K562 (cell line): ENCODE measurements around the gene SCMH1. TPM values are rescaled to one million over a fixed set of nuclear protein-coding genes. Genes with fewer than 3 reads are reported as not detected.

Experiments
- ATAC-seq: fragments of 200-7000 bp; cut with Tn5 transposase; 3 replicates; pipeline ENCODE4 v1.9.1; 2020; ENCODE audit warnings: moderate library complexity
- BruUV-seq: library from RNA; stranded (reverse); fragments of 400-500 nt; replicated peaks from 2 replicates; lab custom pipeline; 2021; lab: Mats Ljungman, UMichigan
- CTCF ChIA-PET: fragments of 300-600 bp; formaldehyde crosslinking; extraction: SDS; loops from one replicate; lab custom pipeline; 2021; ENCODE audit warnings: low intra/inter-chr PET ratio; lab: Yijun Ruan, JAX
- POLR2A ChIA-PET: fragments of 300-600, 350-650 bp; sonication (Branson Sonifier 250); formaldehyde crosslinking; extraction: SDS; loops from one replicate; lab custom pipeline; 2021; ENCODE audit warnings: antibody characterized with exemption, inconsistent platforms; lab: Yijun Ruan, JAX
- DNase-seq, 4 experiments: peaks; one replicate each; pipeline versions ENCODE4 v3.0.0 to v3.0.0-alpha.2; 2011 to 2018; ENCODE audit warnings: low spot score in 3 of 4, mixed read lengths in 3 of 4; ENCODE audit errors: extremely low read depth in 1 of 4
- FAIRE-seq: peaks from 2 replicates; lab custom pipeline; 2011; peaks lifted over from hg19 to GRCh38; lab: Jason Lieb, UNC
- H2AFZ ChIP-seq: 2 replicates; pipeline ENCODE4 v1.6.0; 2011; ENCODE audit warnings: low read depth, low read length, control low read depth, inconsistent platforms
- H3K27ac ChIP-seq: fragments of 200-600 bp; 3 replicates; pipeline ENCODE4 v1.8.0; 2011; ENCODE audit warnings: low read depth, mild to moderate bottlenecking, control low read depth, inconsistent platforms, low read length, moderate library complexity, mixed read lengths; ENCODE audit errors: extremely low read depth
- H3K27me3 ChIP-seq, 2 experiments: fragments of 300-600 bp in 1 of 2; 2 replicates in 1 of 2; 3 replicates in 1 of 2; pipeline versions ENCODE4 v1.6.0 to v1.8.0; 2011; ENCODE audit warnings: inconsistent platforms in 2 of 2, low read length in 2 of 2, mild to moderate bottlenecking in 1 of 2, mixed read lengths in 1 of 2, moderate library complexity in 1 of 2; ENCODE audit not compliant: control insufficient read depth in 2 of 2, insufficient read depth in 2 of 2
- H3K36me3 ChIP-seq: fragments of 300-600 bp; 3 replicates; pipeline ENCODE4 v1.8.0; 2011; ENCODE audit warnings: mild to moderate bottlenecking, low read length, inconsistent platforms; ENCODE audit not compliant: control insufficient read depth, insufficient read depth
- H3K4me1 ChIP-seq, 2 experiments: fragments of 200-600 bp in 1 of 2; replicated peaks in 1 of 2; 2 replicates in 1 of 2; 3 replicates in 1 of 2; pipeline versions ENCODE4 v1.5.1 to v1.8.0; 2011; ENCODE audit warnings: inconsistent platforms in 2 of 2, low read length in 2 of 2, mild to moderate bottlenecking in 1 of 2, mixed read lengths in 1 of 2, moderate library complexity in 1 of 2; ENCODE audit not compliant: control insufficient read depth in 2 of 2, insufficient read depth in 2 of 2
- H3K4me2 ChIP-seq: 2 replicates; pipeline ENCODE4 v1.6.1; 2011; ENCODE audit warnings: low read length, control low read depth, inconsistent platforms, mixed read lengths; ENCODE audit not compliant: insufficient read depth
- H3K4me3 ChIP-seq: fragments of 200-600 bp; sonication (generic), shearing (Covaris generic); 2 replicates; pipeline ENCODE4 v1.5.1; 2016; ENCODE audit warnings: control low read depth, inconsistent platforms
- H3K79me2 ChIP-seq: fragments of 200-600 bp; 3 replicates; pipeline ENCODE4 v1.8.0; 2011; ENCODE audit warnings: low read length, inconsistent platforms; ENCODE audit not compliant: control insufficient read depth, insufficient read depth
- H3K9ac ChIP-seq, 2 experiments: 2 replicates each; pipeline versions ENCODE4 v1.6.0 to v1.6.1; 2011; ENCODE audit warnings: low read depth in 2 of 2, low read length in 2 of 2, control low read depth in 1 of 2, inconsistent platforms in 1 of 2, mild to moderate bottlenecking in 1 of 2, mixed read lengths in 1 of 2; ENCODE audit not compliant: insufficient read depth in 1 of 2
- H3K9me1 ChIP-seq: one replicate; pipeline ENCODE4 v1.6.0; 2011; ENCODE audit warnings: inconsistent platforms, mild to moderate bottlenecking, low read length, moderate library complexity; ENCODE audit not compliant: control insufficient read depth, insufficient read depth
- H3K9me3 ChIP-seq: replicated peaks from 2 replicates; pipeline ENCODE4 v1.5.1; 2011; ENCODE audit warnings: low read depth, low read length, inconsistent platforms; ENCODE audit not compliant: control insufficient read depth, insufficient read depth
- H4K20me1 ChIP-seq: replicated peaks from 2 replicates; pipeline ENCODE4 v1.6.1; 2011; ENCODE audit warnings: low read length, inconsistent platforms, mixed read lengths; ENCODE audit not compliant: control insufficient read depth, insufficient read depth
- DPF2 ChIP-seq: fragments of 450-650 bp; IDR thresholded peaks from 2 replicates; pipeline ENCODE4 v1.6.1; 2016
- ESRRA ChIP-seq: fragments of 450-650 bp; IDR thresholded peaks from 2 replicates; pipeline ENCODE4 v1.6.1; 2014; ENCODE audit warnings: low read depth, mild to moderate bottlenecking, moderate library complexity, borderline replicate concordance
- HIVEP1 ChIP-seq: fragments of 250-450 bp; sonication (Bioruptor Pico); IDR thresholded peaks from 2 replicates; pipeline ENCODE4 v1.4.0; 2020; ENCODE audit warnings: mild to moderate bottlenecking
- KAT2B ChIP-seq: IDR thresholded peaks from one replicate; pipeline ENCODE4 v1.6.1; 2012; ENCODE audit warnings: low read depth, mild to moderate bottlenecking, control low read depth, inconsistent platforms, low read length, moderate library complexity
- ZZZ3 ChIP-seq: fragments of 450-650 bp; IDR thresholded peaks from 2 replicates; pipeline ENCODE4 v1.6.1; 2016; ENCODE audit warnings: antibody characterized with exemption, mild to moderate bottlenecking, moderate library complexity
- WGBS: fragments of 100-300 bp; shearing (Covaris generic); methylation state at CpG from one replicate; pipeline ENCODE4 v1.1.6; 2016; ENCODE audit warnings: low coverage, mixed read lengths; ENCODE audit not compliant: insufficient coverage; ENCODE audit errors: missing lambda C conversion rate; 5-methylcytosine and 5-hydroxymethylcytosine counted together
- in situ Hi-C: fragments of 300-500 bp; cut with MboI; formaldehyde crosslinking; loops from 4 replicates; pipeline ENCODE4 v1.15.0; 2018; ENCODE audit warnings: inconsistent platforms, mixed read lengths
- intact Hi-C: fragments of 100-400 bp; cut with micrococcal nuclease; formaldehyde crosslinking; loops from 2 replicates; pipeline ENCODE4 v1.14.2; 2022
- polyA plus RNA-seq, 8 experiments: library from polyadenylated mRNA; depleted of rRNA in 4 of 8; stranded (reverse) in 5 of 8; unstranded in 3 of 8; fragments of >200 nt; fragmentation: Nextera tagmentation in 2 of 8; fragmentation: Illumina TruSeq in 1 of 8; extraction: Ambion mirVana in 2 of 8; extraction: Trizol in 1 of 8; gene quantifications; 2 replicates each; pipeline versions ENCODE4 v1.2.1 to v1.2.3, GENCODE V29; 2011 to 2014; ENCODE audit warnings: inconsistent platforms in 1 of 8, missing spikeins in 1 of 8
- total RNA-seq, 7 experiments: library from RNA; depleted of rRNA in 6 of 7; stranded (reverse); fragments of >200 nt in 6 of 7; fragmentation: Illumina TruSeq in 2 of 7; extraction: Trizol in 2 of 7; gene quantifications; 2 replicates each; pipeline versions ENCODE4 v1.2.1 to v1.2.3, GENCODE V29; 2011 to 2021; ENCODE audit warnings: low replicate concordance in 1 of 7
- TF ChIP-seq, protein P1 (sequence below): IDR thresholded peaks from 2 replicates; pipeline ENCODE4 v1.6.1; 2011; ENCODE audit warnings: borderline replicate concordance, low read depth, mild to moderate bottlenecking, moderate library complexity, low read length; ENCODE audit not compliant: insufficient read depth, poor library complexity, severe bottlenecking
- TF ChIP-seq, protein P2 (sequence below): sonication (generic); formaldehyde crosslinking; IDR thresholded peaks from 2 replicates; pipeline ENCODE4 v1.8.0; 2022; ENCODE audit warnings: mild to moderate bottlenecking, missing genetic modification reagents

SCMH1 gene
- total and polyA plus RNA-seq, 9 of the 15 experiments (the other 6 are each of a cell fraction or from before 2014, with no cell fraction given) = 8.5 to 37.0 (median 26.8) TPM

DNA sequence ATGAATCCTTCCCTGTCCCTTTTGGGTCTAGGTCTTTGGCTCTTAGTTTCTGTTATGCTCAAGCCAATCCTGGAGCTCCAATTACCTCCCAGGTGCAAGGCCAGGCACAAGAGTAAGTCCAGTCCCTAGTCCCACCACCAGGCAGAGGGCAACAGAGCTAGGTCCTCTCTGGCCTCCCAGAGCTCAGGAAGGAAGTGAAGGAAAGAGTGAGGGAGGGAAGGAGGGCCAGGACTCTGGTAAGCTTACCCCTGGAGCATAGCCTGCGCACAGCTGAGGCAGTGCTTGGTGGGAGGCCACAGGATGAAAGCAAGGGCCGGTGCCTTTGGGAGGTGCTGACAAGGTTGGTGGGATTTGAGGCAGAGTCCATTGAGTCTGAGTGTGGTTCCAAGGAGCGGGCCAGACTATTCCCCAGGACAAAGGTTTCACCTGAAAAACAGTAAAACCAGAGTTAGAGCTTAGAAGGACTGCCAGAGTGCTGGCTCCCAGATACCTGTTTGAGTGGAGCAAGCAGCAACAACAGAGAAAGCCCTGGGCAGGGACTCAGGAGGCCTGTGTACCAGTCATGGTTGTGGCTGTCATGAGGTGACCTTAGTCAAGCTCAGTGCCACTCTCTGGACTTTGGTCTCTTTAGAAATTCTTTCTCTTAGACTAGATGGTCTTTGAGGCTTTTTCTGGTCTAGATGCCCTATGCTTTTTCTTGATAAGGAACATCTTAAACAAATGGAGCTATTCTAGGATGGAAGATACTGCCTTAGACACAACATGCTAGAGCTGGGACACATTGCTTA, 204.8 kb downstream of the SCMH1 start:
- no peak for FAIRE-seq
- Histone ChIP-seq H3K4me3 (no peak overlapping the region), H3K9me1 (no peaks in the 10 kb centered on the region), H3K36me3 (peaks cover 65% of the 10 kb centered on the region), H3K79me2 (no peaks in the 10 kb centered on the region), H3K4me1 (peaks cover 2 to 3% of the 10 kb centered on the region in 2 experiments; a peak in 2 of 5 replicates), H3K9ac (no peak overlapping the region), H4K20me1 (no peaks in the 10 kb centered on the region), H3K4me2 (no peak overlapping the region), H2AFZ (no peak overlapping the region), H3K27ac (no peak overlapping the region), H3K27me3 (no peaks in the 10 kb centered on the region), H3K9me3 (peaks cover 1% of the 10 kb centered on the region)
- BruUV-seq = no TSS peak
- no peak for DNase-seq
- ATAC-seq = no peak
- TF ChIP-seq HIVEP1 (CRISPR knock-in tag) (no peak), KAT2B (no peak), DPF2 (no peak), ESRRA (no peak), ZZZ3 (no peak)
- TF ChIP-seq, protein P1, sequence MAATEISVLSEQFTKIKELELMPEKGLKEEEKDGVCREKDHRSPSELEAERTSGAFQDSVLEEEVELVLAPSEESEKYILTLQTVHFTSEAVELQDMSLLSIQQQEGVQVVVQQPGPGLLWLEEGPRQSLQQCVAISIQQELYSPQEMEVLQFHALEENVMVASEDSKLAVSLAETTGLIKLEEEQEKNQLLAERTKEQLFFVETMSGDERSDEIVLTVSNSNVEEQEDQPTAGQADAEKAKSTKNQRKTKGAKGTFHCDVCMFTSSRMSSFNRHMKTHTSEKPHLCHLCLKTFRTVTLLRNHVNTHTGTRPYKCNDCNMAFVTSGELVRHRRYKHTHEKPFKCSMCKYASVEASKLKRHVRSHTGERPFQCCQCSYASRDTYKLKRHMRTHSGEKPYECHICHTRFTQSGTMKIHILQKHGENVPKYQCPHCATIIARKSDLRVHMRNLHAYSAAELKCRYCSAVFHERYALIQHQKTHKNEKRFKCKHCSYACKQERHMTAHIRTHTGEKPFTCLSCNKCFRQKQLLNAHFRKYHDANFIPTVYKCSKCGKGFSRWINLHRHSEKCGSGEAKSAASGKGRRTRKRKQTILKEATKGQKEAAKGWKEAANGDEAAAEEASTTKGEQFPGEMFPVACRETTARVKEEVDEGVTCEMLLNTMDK = no peak
- TF ChIP-seq, protein P2, sequence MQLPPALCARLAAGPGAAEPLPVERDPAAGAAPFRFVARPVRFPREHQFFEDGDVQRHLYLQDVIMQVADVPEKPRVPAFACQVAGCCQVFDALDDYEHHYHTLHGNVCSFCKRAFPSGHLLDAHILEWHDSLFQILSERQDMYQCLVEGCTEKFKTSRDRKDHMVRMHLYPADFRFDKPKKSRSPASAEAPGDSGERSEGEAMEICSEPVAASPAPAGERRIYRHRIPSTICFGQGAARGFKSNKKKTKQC (CRISPR knock-in tag) = no peak
- 93% methylated on average over 3 of the region's 3 CpGs for WGBS
- POLR2A ChIA-PET = interaction anchor here (0.6 to 2.1 kb wide), 5 partner anchors 8 to 34 kb away, joined by 3 to 6 read pairs (median 3); no protein-coding TSS in a partner anchor
- in situ Hi-C loops (no loop called here), intact Hi-C loops (loop anchor here (5.0 to 10.0 kb wide), 2 partner anchors 85 to 387 kb away; no protein-coding TSS in a partner anchor)
- CTCF ChIA-PET = interaction anchor here (0.7 to 1.0 kb wide), 2 partner anchors 380 to 395 kb away, joined by 3 read pairs; no protein-coding TSS in a partner anchor
